Stomach (tissue), 4 donors: ENCODE measurements around the gene ACRV1.

Experiments
- CTCF ChIP-seq, 7 experiments: fragments of 450-650 bp in 4 of 7; fragments of 200-600 bp in 3 of 7; sonication (generic) in 3 of 7; IDR thresholded peaks; one replicate each; pipeline ENCODE4 v1.5.1; 2016 to 2019; ENCODE audit warnings: antibody characterized with exemption in 7 of 7, control low read depth in 2 of 7, mild to moderate bottlenecking in 1 of 7
- EP300 ChIP-seq: sonication (generic); formaldehyde crosslinking; IDR thresholded peaks from one replicate; pipeline ENCODE4 v1.6.1; 2017; ENCODE audit warnings: antibody characterized with exemption
- POLR2A ChIP-seq, 4 donors: fragments of 450-650 bp; IDR thresholded peaks; one replicate each; pipeline ENCODE4 v1.6.1; 2016; ENCODE audit warnings: antibody characterized with exemption in 4 of 4, control low read depth in 2 of 4, mild to moderate bottlenecking in 1 of 4, moderate library complexity in 1 of 4

DNA sequence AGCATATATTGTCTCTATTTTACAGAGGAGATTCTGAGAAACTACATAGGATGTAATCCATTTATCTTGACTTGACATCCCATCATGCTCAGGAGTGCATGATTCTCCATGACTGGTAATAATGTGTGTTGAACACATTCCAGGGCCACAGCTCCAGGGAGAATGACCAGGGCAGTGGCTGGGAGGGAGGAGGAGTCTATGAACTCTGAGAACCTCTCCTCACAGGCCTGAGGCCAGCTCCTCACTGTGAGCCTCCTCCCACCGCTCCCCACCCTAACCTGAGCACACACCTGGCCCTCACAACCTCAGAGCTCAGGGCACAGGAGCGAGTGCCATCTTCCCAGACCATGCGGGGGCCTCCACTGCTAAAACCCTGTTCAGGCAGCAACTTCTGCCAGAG lies 8.0 kb upstream of the ACRV1 start:
- TF ChIP-seq POLR2A (IDR thresholded peaks at IDR 0.05) (no peak), CTCF (IDR thresholded peaks at IDR 0.05) (no peak), EP300 (no peak)
